22Rv1 (cell line): ENCODE results near the gene MPST.

Experiments
- H3K27ac ChIP-seq: fragments of 450-650 bp; 2 replicates; pipeline ENCODE4 v1.5.1; 2017
- ZFX ChIP-seq: fragments of 450-650 bp; IDR thresholded peaks from 2 replicates; pipeline ENCODE4 v1.6.1; 2017; ENCODE audit warnings: antibody characterized with exemption, borderline replicate concordance
- TF ChIP-seq, protein P1 (sequence below): fragments of 450-650 bp; IDR thresholded peaks from 2 replicates; pipeline ENCODE4 v1.5.1; 2017; ENCODE audit warnings: mild to moderate bottlenecking

MPST gene

DNA sequence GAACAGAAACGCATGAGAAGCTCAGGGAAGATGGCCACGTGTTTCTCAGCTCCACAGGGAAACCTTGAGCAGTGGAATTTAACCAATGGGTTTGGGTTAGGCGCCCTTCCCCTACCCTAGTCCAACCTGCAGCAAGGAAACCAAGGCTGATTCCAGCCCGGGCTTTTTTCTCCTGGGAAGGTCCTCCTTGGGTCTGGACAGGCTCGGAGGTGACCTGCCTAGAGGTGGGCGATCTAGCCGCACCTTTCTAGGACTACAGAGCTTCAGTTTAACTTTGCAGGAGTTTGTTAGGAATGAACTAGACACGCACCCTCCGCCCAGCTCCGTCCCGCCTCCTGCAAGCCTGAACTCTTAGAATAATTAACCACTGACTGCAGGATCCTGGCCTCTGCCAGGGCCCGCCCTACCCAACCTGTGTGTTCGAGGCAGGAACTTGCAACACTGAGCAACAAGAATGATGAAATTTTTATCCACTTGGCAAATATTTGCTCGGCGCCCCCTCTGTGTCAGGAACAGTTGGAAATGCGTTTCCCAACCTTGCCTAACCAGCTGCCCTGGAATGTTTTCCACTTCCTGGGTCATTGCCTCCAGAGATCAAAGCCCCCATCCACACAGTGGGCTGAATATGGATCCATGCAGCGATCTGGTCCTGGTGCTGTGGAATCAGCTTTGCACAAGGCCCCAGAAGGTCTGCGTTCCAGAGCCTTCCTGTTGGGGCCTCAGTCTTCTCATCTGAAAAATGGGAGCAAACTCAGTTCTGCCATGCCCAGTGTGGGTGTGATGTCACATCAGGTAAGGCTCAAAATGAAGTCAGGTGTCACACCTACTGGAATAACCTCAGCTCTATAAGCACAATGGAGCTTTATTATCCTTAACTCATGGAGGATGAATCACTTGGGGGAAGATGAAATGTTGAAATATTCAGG is 13.3 kb downstream of the MPST start:
- peak overlapping the region; percentile 81 for H3K27ac ChIP-seq
- TF ChIP-seq, protein P1, sequence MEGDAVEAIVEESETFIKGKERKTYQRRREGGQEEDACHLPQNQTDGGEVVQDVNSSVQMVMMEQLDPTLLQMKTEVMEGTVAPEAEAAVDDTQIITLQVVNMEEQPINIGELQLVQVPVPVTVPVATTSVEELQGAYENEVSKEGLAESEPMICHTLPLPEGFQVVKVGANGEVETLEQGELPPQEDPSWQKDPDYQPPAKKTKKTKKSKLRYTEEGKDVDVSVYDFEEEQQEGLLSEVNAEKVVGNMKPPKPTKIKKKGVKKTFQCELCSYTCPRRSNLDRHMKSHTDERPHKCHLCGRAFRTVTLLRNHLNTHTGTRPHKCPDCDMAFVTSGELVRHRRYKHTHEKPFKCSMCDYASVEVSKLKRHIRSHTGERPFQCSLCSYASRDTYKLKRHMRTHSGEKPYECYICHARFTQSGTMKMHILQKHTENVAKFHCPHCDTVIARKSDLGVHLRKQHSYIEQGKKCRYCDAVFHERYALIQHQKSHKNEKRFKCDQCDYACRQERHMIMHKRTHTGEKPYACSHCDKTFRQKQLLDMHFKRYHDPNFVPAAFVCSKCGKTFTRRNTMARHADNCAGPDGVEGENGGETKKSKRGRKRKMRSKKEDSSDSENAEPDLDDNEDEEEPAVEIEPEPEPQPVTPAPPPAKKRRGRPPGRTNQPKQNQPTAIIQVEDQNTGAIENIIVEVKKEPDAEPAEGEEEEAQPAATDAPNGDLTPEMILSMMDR = no peak
- TF ChIP-seq ZFX = no peak

DNA sequence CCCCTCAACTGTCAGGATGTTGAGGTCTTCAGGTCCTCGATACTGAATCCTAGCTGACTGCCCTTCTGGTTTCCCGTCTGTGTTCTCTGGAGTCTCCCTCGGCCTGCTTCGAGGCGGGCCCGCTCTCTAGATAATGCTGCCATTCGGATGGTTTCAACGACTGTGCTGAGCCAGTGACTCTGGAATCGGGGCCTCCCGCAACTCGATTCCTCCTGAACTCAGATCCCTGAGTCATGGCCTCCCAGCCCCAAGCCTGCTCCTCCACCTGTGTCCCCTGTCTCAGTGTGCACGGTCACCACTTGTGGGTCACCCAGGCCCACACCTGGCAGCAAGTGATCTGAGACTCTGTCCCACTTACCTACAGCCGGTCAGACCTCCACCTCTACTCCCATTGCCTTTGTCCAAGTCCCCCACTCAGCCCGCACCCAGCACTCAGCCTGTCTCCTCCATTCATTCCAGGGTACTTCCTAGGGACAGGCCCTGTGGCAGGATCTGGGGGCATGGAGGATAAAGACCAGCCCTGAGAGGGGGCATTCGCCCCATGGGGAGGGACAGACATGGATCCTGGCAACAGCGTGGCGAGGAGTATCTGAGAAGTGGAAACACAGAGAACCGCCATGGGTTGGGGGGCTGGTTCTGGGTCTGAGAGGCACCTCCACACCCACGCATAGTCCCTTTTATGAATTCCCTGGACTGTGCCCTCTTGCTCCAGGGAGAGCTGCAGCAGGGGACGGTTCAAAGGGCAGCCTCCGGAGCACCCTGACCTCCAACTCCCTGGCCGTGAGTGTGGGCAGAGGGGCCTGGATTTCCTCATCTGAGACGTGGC is 14.3 kb downstream of the MPST start:
- peak overlapping the region; percentile 81 for H3K27ac ChIP-seq
- TF ChIP-seq ZFX = no peak

DNA sequence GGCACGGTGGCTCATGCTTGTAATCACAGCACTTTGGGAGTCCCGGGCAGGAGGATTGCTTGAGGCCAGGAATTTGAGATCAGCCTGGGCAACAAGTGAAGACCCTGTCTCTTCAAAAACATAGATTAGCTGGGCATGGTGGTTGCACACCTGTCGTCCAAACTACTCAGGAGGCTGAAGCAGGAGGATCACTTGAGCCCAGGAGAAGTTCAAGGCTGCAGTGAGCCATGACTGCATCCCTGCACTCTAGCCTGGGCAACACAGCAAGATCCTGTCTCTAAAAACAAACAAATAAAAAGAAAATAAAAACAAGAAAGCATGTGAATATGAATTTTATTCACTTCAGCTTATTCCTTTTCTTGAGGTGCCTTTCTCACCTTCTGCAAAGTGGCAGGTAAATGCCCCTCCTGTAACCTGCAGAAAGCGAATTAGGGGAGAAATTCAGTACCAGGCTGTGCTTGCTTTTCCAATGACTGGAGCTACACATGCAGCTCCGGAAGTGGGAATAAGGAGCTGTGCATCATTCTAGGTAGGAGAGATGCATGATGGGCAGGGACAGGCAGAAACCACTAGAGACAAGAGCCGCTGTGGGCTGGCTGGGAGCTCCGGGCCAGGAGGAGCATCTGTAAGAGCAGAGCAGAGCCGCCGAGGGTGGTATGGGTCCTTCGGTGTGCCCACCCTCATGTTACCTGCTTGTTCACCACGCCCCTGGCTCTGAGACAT is 17.3 kb downstream of the MPST start:
- no peak overlapping the region for H3K27ac ChIP-seq
- TF ChIP-seq, protein P1 = no peak
- no peak for TF ChIP-seq ZFX

DNA sequence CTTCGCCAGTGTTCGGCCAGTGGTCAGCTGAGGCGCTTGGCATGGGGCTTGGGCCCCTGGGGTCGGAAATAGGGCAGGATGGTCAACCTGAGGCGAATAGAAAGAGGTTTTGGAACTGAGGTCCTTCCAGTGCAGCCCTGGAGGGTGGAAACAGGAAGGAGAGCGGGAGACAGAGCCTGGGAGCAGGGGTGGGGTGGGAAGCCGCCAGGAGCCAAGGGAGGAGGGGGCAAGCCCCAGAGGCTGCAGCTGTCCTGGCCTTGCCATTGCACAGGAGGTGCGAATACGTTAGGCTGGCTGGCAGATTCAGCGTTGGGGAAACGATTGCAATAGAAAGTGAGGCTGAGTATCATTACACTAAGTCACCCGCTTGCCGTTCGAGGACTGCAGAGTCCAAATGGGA is 18.1 kb downstream of the MPST start:
- TF ChIP-seq ZFX = no peak
- TF ChIP-seq, protein P1 = no peak
- no peak overlapping the region for H3K27ac ChIP-seq

DNA sequence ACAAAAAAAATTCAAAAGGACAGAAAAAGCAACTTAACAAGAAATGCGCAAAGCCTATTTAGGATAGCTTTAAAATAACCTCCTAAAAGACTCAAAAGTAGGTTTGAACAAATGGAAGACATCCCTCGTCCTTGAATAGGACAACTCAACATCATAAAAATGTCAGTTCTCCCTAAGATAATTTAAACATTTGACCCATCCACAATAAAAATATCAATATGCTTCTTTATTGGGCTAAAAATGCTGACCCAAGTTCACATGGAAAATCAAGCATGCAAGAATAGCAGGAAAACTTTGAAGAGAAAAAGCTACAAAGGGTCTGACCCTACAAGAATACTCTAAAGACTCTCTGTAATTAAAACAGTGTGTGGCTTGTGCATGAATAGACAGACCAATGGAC is 19.9 kb downstream of the MPST start:
- no peak for TF ChIP-seq ZFX
- TF ChIP-seq, protein P1 = no peak
- no peak overlapping the region for H3K27ac ChIP-seq

DNA sequence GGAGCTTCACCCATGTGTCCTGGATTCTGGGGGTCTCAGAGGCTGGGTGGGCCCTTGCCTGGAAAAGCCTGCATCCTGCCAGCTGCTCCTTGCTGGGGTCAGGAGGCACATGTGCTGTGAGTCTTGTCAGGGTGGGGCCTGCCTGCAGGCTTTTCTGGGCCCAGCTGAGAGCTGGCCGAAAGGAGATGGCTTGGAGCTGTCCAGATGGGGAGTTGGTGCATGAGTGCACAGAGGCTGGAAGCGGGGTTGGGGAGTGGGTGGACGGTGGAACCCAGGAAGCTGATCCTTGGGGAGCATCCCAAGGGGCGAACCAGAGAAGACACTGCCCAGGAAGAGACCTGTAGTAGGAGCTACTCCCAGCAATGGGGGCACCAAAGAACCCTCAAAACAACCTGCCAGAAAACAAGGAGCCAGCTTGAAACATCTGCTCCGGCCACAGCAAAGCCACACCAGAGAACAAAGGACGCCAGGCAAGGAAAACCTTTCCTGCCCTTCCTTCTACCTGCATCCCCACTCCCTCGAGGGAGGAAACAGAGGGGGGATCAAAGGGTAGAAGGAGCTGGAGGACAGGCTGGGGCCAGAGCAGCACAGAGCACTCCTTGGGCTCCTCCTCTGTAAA is 23.8 kb downstream of the MPST start:
- no peak for TF ChIP-seq ZFX
- TF ChIP-seq, protein P1 = no peak
- no peak overlapping the region for H3K27ac ChIP-seq
